K562 (cell line): ENCODE data around the gene GMIP. TPM values are rescaled to one million over a fixed set of nuclear protein-coding genes. Genes with fewer than 3 reads are reported as not detected.

Experiments
- CBX1 ChIP-seq: sonication (generic); IDR thresholded peaks from 2 replicates; pipeline ENCODE4 v1.6.1; 2016; ENCODE audit warnings: antibody characterized with exemption, low read depth, mild to moderate bottlenecking
- CCNT2 ChIP-seq: IDR thresholded peaks from 2 replicates; pipeline ENCODE4 v1.6.1; 2011; ENCODE audit warnings: borderline replicate concordance, low read depth, mild to moderate bottlenecking, moderate library complexity, mixed read lengths, low read length; ENCODE audit not compliant: insufficient read length; ENCODE audit errors: extremely low read depth
- CTBP1 ChIP-seq: fragments of 450-650 bp; IDR thresholded peaks from 2 replicates; pipeline ENCODE4 v1.6.1; 2016; ENCODE audit warnings: borderline replicate concordance
- ELF4 ChIP-seq: fragments of 450-650 bp; formaldehyde crosslinking; IDR thresholded peaks from 2 replicates; pipeline ENCODE4 v1.4.0; 2022; ENCODE audit warnings: missing genetic modification characterization
- HDAC8 ChIP-seq: fragments of 450-650 bp; IDR thresholded peaks from 2 replicates; pipeline ENCODE4 v1.6.1; 2016; ENCODE audit warnings: mild to moderate bottlenecking, missing genetic modification characterization, moderate library complexity, missing compliant biosample characterization
- MEIS2 ChIP-seq: fragments of 450-650 bp; IDR thresholded peaks from 2 replicates; pipeline ENCODE4 v1.6.1; 2014; ENCODE audit warnings: mild to moderate bottlenecking; ENCODE audit not compliant: partially characterized antibody
- NR4A1 ChIP-seq, 2 experiments: fragments of 250-450 bp in 1 of 2; fragments of 450-650 bp in 1 of 2; sonication (Bioruptor Pico) in 1 of 2; IDR thresholded peaks; 2 replicates each; pipeline versions ENCODE4 v1.4.0 to v1.6.1; 2016 to 2020; ENCODE audit warnings: mild to moderate bottlenecking in 2 of 2, missing compliant biosample characterization in 1 of 2, missing genetic modification characterization in 1 of 2, moderate library complexity in 1 of 2
- OTX1 ChIP-seq: fragments of 450-650 bp; formaldehyde crosslinking; IDR thresholded peaks from 2 replicates; pipeline ENCODE4 v1.4.0; 2022; ENCODE audit warnings: mild to moderate bottlenecking
- PHF8 ChIP-seq: fragments of 200-600 bp; sonication (generic); IDR thresholded peaks from 2 replicates; pipeline ENCODE4 v1.6.1; 2012; ENCODE audit warnings: mixed run types, mild to moderate bottlenecking, inconsistent platforms, low read length, moderate library complexity, borderline replicate concordance
- SAP30 ChIP-seq: fragments of 200-600 bp; sonication (generic); IDR thresholded peaks from 2 replicates; pipeline ENCODE4 v1.6.1; 2012; ENCODE audit warnings: borderline replicate concordance, low read depth, mild to moderate bottlenecking, moderate library complexity, low read length, control low read depth, inconsistent platforms; ENCODE audit not compliant: insufficient read depth, poor library complexity, severe bottlenecking
- SMAD3 ChIP-seq: fragments of 450-650 bp; formaldehyde crosslinking; conservative IDR thresholded peaks from 2 replicates; pipeline ENCODE4 v1.4.0; 2020; ENCODE audit warnings: mild to moderate bottlenecking
- SOX6 ChIP-seq: fragments of 450-650 bp; IDR thresholded peaks from 2 replicates; pipeline ENCODE4 v1.6.1; 2014; ENCODE audit warnings: mild to moderate bottlenecking
- SPI1 ChIP-seq: IDR thresholded peaks from 2 replicates; pipeline ENCODE4 v1.6.1; 2011; ENCODE audit warnings: low read depth, low read length, control low read depth, borderline replicate concordance
- TAF15 ChIP-seq: fragments of 200-400 bp; formaldehyde crosslinking; IDR thresholded peaks from 2 replicates; pipeline ENCODE4 v1.6.1; 2017; ENCODE audit warnings: mild to moderate bottlenecking, low read depth, low read length, moderate library complexity
- polyA plus RNA-seq, 8 experiments: library from polyadenylated mRNA; depleted of rRNA in 4 of 8; stranded (reverse) in 5 of 8; unstranded in 3 of 8; fragments of >200 nt; fragmentation: Nextera tagmentation in 2 of 8; fragmentation: Illumina TruSeq in 1 of 8; extraction: Ambion mirVana in 2 of 8; extraction: Trizol in 1 of 8; gene quantifications; 2 replicates each; pipeline versions ENCODE4 v1.2.1 to v1.2.3, GENCODE V29; 2011 to 2014; ENCODE audit warnings: inconsistent platforms in 1 of 8, missing spikeins in 1 of 8
- total RNA-seq, 7 experiments: library from RNA; depleted of rRNA in 6 of 7; stranded (reverse); fragments of >200 nt in 6 of 7; fragmentation: Illumina TruSeq in 2 of 7; extraction: Trizol in 2 of 7; gene quantifications; 2 replicates each; pipeline versions ENCODE4 v1.2.1 to v1.2.3, GENCODE V29; 2011 to 2021; ENCODE audit warnings: low replicate concordance in 1 of 7
- TF ChIP-seq, protein P1 (sequence below): fragments of 450-650 bp; IDR thresholded peaks from 2 replicates; pipeline ENCODE4 v1.6.1; 2016; ENCODE audit warnings: mild to moderate bottlenecking, moderate library complexity

GMIP gene
- total and polyA plus RNA-seq, 9 of the 15 experiments (the other 6 are each of a cell fraction or from before 2014, with no cell fraction given) = 0.14 to 15.8 (median 3.2) TPM

DNA sequence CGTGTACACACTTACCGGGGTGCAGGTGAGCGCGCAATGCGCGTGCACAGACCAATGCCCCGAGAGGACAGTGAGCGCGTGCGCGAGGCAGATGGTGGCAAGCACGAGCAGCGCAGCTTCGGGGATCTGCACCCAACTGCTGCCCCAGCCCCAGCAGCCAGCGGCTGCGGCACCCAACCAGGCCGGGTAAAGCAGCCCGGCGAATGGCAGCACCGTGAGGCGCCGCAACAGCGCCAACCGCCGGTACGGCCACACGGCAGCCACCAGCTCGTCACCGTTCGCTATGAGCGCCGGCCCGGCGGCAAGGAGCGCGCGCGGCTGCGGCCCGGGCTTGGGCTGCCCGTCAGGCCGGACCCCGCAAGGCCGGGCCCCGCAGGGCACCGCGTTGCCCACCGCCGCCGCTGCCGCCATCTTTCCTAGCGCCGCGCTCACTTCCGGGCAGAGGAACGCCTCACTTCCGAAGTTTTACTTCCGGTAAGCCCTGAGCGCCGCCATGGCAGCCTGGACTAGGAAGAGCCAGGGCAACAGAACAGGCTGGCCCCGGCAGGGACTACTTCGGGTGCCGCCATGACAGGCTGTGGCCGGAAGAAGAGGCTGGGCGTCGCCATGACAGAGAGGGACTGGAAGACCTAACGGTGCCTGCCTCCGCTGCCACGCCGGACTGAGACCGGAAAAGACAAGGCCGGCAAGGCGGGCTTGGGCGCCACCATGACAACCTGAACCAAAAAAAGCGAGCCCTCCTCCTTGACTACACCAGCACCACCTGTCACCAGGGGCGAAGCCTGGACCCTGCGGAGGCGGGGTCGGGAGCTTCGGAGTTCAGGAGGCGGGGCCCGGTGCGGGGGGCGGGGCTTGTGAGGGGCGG is 20.0 kb upstream of the GMIP start, which contains the start of gene ATP13A1 (continued):
- TF ChIP-seq SMAD3 (CRISPR knock-in tag) (peak; percentile 88), HDAC8 (tag) (peak; percentile 78), OTX1 (peak; percentile 75; the same call in 1 of the 2 replicates), SAP30 (peak; percentile 88), SOX6 (peak; percentile 28; the same call in 1 of the 2 replicates), SPI1 (peak; percentile 45; the same call in 1 of the 2 replicates), CTBP1 (peak; percentile 33; the same call in 1 of the 2 replicates), ELF4 (peak; percentile 93; the same call in 1 of the 2 replicates), MEIS2 (no peak), CCNT2 (no peak), NR4A1 (CRISPR knock-in tag; IDR thresholded peaks at IDR 0.05) (peak; percentile 87), NR4A1 (tag; IDR thresholded peaks at IDR 0.05) (peak; percentile 65; the same call in 1 of the 2 replicates), TAF15 (no peak), CBX1 (0 out of 2 replicates have a peak, but pooled peaks have one; percentile 73), PHF8 (peak; percentile 88; the same call in 1 of the 2 replicates)
- TF ChIP-seq, protein P1, sequence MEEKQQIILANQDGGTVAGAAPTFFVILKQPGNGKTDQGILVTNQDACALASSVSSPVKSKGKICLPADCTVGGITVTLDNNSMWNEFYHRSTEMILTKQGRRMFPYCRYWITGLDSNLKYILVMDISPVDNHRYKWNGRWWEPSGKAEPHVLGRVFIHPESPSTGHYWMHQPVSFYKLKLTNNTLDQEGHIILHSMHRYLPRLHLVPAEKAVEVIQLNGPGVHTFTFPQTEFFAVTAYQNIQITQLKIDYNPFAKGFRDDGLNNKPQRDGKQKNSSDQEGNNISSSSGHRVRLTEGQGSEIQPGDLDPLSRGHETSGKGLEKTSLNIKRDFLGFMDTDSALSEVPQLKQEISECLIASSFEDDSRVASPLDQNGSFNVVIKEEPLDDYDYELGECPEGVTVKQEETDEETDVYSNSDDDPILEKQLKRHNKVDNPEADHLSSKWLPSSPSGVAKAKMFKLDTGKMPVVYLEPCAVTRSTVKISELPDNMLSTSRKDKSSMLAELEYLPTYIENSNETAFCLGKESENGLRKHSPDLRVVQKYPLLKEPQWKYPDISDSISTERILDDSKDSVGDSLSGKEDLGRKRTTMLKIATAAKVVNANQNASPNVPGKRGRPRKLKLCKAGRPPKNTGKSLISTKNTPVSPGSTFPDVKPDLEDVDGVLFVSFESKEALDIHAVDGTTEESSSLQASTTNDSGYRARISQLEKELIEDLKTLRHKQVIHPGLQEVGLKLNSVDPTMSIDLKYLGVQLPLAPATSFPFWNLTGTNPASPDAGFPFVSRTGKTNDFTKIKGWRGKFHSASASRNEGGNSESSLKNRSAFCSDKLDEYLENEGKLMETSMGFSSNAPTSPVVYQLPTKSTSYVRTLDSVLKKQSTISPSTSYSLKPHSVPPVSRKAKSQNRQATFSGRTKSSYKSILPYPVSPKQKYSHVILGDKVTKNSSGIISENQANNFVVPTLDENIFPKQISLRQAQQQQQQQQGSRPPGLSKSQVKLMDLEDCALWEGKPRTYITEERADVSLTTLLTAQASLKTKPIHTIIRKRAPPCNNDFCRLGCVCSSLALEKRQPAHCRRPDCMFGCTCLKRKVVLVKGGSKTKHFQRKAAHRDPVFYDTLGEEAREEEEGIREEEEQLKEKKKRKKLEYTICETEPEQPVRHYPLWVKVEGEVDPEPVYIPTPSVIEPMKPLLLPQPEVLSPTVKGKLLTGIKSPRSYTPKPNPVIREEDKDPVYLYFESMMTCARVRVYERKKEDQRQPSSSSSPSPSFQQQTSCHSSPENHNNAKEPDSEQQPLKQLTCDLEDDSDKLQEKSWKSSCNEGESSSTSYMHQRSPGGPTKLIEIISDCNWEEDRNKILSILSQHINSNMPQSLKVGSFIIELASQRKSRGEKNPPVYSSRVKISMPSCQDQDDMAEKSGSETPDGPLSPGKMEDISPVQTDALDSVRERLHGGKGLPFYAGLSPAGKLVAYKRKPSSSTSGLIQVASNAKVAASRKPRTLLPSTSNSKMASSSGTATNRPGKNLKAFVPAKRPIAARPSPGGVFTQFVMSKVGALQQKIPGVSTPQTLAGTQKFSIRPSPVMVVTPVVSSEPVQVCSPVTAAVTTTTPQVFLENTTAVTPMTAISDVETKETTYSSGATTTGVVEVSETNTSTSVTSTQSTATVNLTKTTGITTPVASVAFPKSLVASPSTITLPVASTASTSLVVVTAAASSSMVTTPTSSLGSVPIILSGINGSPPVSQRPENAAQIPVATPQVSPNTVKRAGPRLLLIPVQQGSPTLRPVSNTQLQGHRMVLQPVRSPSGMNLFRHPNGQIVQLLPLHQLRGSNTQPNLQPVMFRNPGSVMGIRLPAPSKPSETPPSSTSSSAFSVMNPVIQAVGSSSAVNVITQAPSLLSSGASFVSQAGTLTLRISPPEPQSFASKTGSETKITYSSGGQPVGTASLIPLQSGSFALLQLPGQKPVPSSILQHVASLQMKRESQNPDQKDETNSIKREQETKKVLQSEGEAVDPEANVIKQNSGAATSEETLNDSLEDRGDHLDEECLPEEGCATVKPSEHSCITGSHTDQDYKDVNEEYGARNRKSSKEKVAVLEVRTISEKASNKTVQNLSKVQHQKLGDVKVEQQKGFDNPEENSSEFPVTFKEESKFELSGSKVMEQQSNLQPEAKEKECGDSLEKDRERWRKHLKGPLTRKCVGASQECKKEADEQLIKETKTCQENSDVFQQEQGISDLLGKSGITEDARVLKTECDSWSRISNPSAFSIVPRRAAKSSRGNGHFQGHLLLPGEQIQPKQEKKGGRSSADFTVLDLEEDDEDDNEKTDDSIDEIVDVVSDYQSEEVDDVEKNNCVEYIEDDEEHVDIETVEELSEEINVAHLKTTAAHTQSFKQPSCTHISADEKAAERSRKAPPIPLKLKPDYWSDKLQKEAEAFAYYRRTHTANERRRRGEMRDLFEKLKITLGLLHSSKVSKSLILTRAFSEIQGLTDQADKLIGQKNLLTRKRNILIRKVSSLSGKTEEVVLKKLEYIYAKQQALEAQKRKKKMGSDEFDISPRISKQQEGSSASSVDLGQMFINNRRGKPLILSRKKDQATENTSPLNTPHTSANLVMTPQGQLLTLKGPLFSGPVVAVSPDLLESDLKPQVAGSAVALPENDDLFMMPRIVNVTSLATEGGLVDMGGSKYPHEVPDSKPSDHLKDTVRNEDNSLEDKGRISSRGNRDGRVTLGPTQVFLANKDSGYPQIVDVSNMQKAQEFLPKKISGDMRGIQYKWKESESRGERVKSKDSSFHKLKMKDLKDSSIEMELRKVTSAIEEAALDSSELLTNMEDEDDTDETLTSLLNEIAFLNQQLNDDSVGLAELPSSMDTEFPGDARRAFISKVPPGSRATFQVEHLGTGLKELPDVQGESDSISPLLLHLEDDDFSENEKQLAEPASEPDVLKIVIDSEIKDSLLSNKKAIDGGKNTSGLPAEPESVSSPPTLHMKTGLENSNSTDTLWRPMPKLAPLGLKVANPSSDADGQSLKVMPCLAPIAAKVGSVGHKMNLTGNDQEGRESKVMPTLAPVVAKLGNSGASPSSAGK = peak; percentile 60
